Keratinocyte (primary cell): ENCODE measurements around the gene CYP27A1. TPM values are rescaled to one million over a fixed set of nuclear protein-coding genes. Genes with fewer than 3 reads are reported as not detected.

Experiments used
- DNase-seq: peaks from one replicate; pipeline ENCODE4 v3.0.0-alpha.2; 2011; ENCODE audit warnings: low read depth, missing footprints, low spot score
- FAIRE-seq: peaks from 2 replicates; lab custom pipeline; 2011; peaks lifted over from hg19 to GRCh38; lab: Jason Lieb, UNC
- H2AFZ ChIP-seq: 2 replicates; pipeline ENCODE4 v1.6.0; 2012; ENCODE audit warnings: low read length, control low read depth, inconsistent platforms; ENCODE audit not compliant: control insufficient read depth
- H3K27ac ChIP-seq: 2 replicates; pipeline ENCODE4 v1.5.1; 2011; ENCODE audit warnings: low read length; ENCODE audit not compliant: control insufficient read depth, insufficient read depth
- H3K27me3 ChIP-seq: 3 replicates; pipeline ENCODE4 v1.6.0; 2011; ENCODE audit warnings: low read length; ENCODE audit not compliant: control insufficient read depth, insufficient read depth; ENCODE audit errors: extremely low read depth
- H3K36me3 ChIP-seq, 2 experiments: 2 replicates in 1 of 2; 3 replicates in 1 of 2; pipeline ENCODE4 v1.5.1; 2011; ENCODE audit warnings: low read length in 2 of 2, mild to moderate bottlenecking in 1 of 2; ENCODE audit not compliant: control insufficient read depth in 2 of 2, insufficient read depth in 2 of 2; ENCODE audit errors: extremely low read depth in 1 of 2
- H3K4me1 ChIP-seq: 3 replicates; pipeline ENCODE4 v1.5.1; 2011; ENCODE audit warnings: low read length; ENCODE audit not compliant: control insufficient read depth, insufficient read depth; ENCODE audit errors: extremely low read depth
- H3K4me2 ChIP-seq: 3 replicates; pipeline ENCODE4 v1.6.0; 2011; ENCODE audit warnings: low read depth, low read length; ENCODE audit not compliant: control insufficient read depth, insufficient read depth; ENCODE audit errors: extremely low read depth
- H3K4me3 ChIP-seq, 3 experiments: fragments of 200-600 bp in 1 of 3; sonication (generic) in 1 of 3; 2 replicates in 2 of 3; 3 replicates in 1 of 3; pipeline ENCODE4 v1.5.1; 2011 to 2016; ENCODE audit warnings: low read length in 3 of 3, mild to moderate bottlenecking in 3 of 3, control low read depth in 2 of 3, inconsistent platforms in 1 of 3, low read depth in 1 of 3, mixed read lengths in 1 of 3, mixed run types in 1 of 3, moderate library complexity in 1 of 3; ENCODE audit not compliant: control insufficient read depth in 2 of 3, insufficient read depth in 2 of 3; ENCODE audit errors: extremely low read depth in 1 of 3
- H3K79me2 ChIP-seq: 2 replicates; pipeline ENCODE4 v1.6.0; 2012; ENCODE audit warnings: low read length; ENCODE audit not compliant: control insufficient read depth, insufficient read depth
- H3K9ac ChIP-seq: 3 replicates; pipeline ENCODE4 v1.6.0; 2011; ENCODE audit warnings: low read length; ENCODE audit not compliant: control insufficient read depth, insufficient read depth; ENCODE audit errors: extremely low read depth
- H3K9me1 ChIP-seq: 3 replicates; pipeline ENCODE4 v1.6.0; 2011; ENCODE audit warnings: low read length; ENCODE audit not compliant: control insufficient read depth, insufficient read depth; ENCODE audit errors: extremely low read depth
- H3K9me3 ChIP-seq: 2 replicates; pipeline ENCODE4 v1.5.1; 2012; ENCODE audit warnings: low read depth, low read length; ENCODE audit not compliant: control insufficient read depth
- H4K20me1 ChIP-seq: 3 replicates; pipeline ENCODE4 v1.6.0; 2011; ENCODE audit warnings: low read length; ENCODE audit not compliant: control insufficient read depth, insufficient read depth; ENCODE audit errors: extremely low read depth
- CTCF ChIP-seq, 3 experiments: IDR thresholded peaks in 1 of 3; conservative IDR thresholded peaks in 1 of 3; optimal IDR thresholded peaks in 1 of 3; 2 replicates in 2 of 3; 3 replicates in 1 of 3; pipeline versions ENCODE3 to v1.5.1; 2011; ENCODE audit warnings: low read length in 3 of 3, mild to moderate bottlenecking in 3 of 3, moderate library complexity in 2 of 3, control low read depth in 1 of 3, inconsistent platforms in 1 of 3; ENCODE audit not compliant: insufficient read depth in 2 of 3; ENCODE audit errors: extremely low read depth in 1 of 3
- EZH2 ChIP-seq: IDR thresholded peaks from one replicate; pipeline ENCODE4 v1.6.1; 2012; ENCODE audit warnings: inconsistent platforms, mild to moderate bottlenecking, low read length, moderate library complexity
- dilution Hi-C: fragments of 300-500 bp; cut with MboI; formaldehyde crosslinking; loops from one replicate; pipeline ENCODE4 v1.7.0; 2020; ENCODE audit warnings: low sequenced_read_pairs; ENCODE audit not compliant: extremely low pct_ligation_motif_present
- polyA plus RNA-seq, 5 experiments: library from polyadenylated mRNA; depleted of rRNA in 3 of 5; stranded (reverse) in 3 of 5; stranded (forward) in 1 of 5; unstranded in 1 of 5; fragments of >200 nt; gene quantifications; 1 replicate in 1 of 5; 2 replicates in 3 of 5; 3 replicates in 1 of 5; pipeline versions ENCODE4 v1.2.1 to v1.2.3, GENCODE V29; 2011 to 2012; ENCODE audit warnings: missing spikeins in 2 of 5, low read depth in 1 of 5, low replicate concordance in 1 of 5

The CYP27A1 gene
- polyA plus RNA-seq, 1 donor (not counting 4 experiments of a cell fraction or from before 2014, with no cell fraction given), result 0.12 TPM

GRCh38 chr2:218745559-218746469 is 36.1 kb upstream of the CYP27A1 start:
- Histone ChIP-seq H3K4me3 (no peak overlapping the region), H3K4me2 (no peak overlapping the region), H3K9me3 (no peaks in the 10 kb centered on the region), H3K9me1 (no peaks in the 10 kb centered on the region), H3K9ac (no peak overlapping the region), H2AFZ (no peak overlapping the region), H3K27me3 (no peaks in the 10 kb centered on the region), H3K79me2 (no peaks in the 10 kb centered on the region), H3K4me1 (peaks cover 3% of the 10 kb centered on the region), H3K27ac (no peak overlapping the region), H4K20me1 (no peaks in the 10 kb centered on the region), H3K36me3 (peaks cover 34 to 37% of the 10 kb centered on the region in 2 experiments)
- TF ChIP-seq CTCF (optimal IDR thresholded peaks at IDR 0.05 in 1 of 3, IDR thresholded peaks at IDR 0.05 in 1 of 3, conservative IDR thresholded peaks at IDR 0.05 in 1 of 3; ENCODE audit: extremely low read depth in 1 of 3, insufficient read depth in 2 of 3, low read length in 3 of 3) (no peak), EZH2 (no peak)
- DNase-seq (no peak), FAIRE-seq (no peak)
- dilution Hi-C loops, result no loop called here

- H3K9me1 ChIP-seq, result no peaks in the 10 kb centered on the region
- no peaks in the 10 kb centered on the region for H3K79me2 ChIP-seq
- H3K27me3 ChIP-seq, result no peaks in the 10 kb centered on the region
- H3K27ac ChIP-seq, result no peak overlapping the region
- no peaks in the 10 kb centered on the region for H4K20me1 ChIP-seq
- H3K9me3 ChIP-seq, result no peaks in the 10 kb centered on the region
- no peak overlapping the region for H2AFZ ChIP-seq
- H3K36me3 ChIP-seq, result peaks cover 33 to 35% of the 10 kb centered on the region in 2 experiments
- DNase-seq, result no peak
- FAIRE-seq, result no peak
- H3K9ac ChIP-seq, result no peak overlapping the region
- peaks cover 3% of the 10 kb centered on the region for H3K4me1 ChIP-seq
- H3K4me3 ChIP-seq, result no peak overlapping the region
- TF ChIP-seq CTCF (optimal IDR thresholded peaks at IDR 0.05 in 1 of 3, IDR thresholded peaks at IDR 0.05 in 1 of 3, conservative IDR thresholded peaks at IDR 0.05 in 1 of 3; ENCODE audit: extremely low read depth in 1 of 3, insufficient read depth in 2 of 3, low read length in 3 of 3) (no peak), EZH2 (no peak)
- dilution Hi-C loops, result no loop called here
- H3K4me2 ChIP-seq, result no peak overlapping the region
These were observed 35.5 kb upstream of the CYP27A1 start for GRCh38 chr2:218746470-218746795.
